LoVo (cell line): ENCODE results near the gene ZYX.

ENCODE experiments used
- DNase-seq: peaks from one replicate; pipeline ENCODE4 v3.0.0-alpha.2; 2016; ENCODE audit warnings: low spot score

The ZYX gene, protein sequence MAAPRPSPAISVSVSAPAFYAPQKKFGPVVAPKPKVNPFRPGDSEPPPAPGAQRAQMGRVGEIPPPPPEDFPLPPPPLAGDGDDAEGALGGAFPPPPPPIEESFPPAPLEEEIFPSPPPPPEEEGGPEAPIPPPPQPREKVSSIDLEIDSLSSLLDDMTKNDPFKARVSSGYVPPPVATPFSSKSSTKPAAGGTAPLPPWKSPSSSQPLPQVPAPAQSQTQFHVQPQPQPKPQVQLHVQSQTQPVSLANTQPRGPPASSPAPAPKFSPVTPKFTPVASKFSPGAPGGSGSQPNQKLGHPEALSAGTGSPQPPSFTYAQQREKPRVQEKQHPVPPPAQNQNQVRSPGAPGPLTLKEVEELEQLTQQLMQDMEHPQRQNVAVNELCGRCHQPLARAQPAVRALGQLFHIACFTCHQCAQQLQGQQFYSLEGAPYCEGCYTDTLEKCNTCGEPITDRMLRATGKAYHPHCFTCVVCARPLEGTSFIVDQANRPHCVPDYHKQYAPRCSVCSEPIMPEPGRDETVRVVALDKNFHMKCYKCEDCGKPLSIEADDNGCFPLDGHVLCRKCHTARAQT

DNA sequence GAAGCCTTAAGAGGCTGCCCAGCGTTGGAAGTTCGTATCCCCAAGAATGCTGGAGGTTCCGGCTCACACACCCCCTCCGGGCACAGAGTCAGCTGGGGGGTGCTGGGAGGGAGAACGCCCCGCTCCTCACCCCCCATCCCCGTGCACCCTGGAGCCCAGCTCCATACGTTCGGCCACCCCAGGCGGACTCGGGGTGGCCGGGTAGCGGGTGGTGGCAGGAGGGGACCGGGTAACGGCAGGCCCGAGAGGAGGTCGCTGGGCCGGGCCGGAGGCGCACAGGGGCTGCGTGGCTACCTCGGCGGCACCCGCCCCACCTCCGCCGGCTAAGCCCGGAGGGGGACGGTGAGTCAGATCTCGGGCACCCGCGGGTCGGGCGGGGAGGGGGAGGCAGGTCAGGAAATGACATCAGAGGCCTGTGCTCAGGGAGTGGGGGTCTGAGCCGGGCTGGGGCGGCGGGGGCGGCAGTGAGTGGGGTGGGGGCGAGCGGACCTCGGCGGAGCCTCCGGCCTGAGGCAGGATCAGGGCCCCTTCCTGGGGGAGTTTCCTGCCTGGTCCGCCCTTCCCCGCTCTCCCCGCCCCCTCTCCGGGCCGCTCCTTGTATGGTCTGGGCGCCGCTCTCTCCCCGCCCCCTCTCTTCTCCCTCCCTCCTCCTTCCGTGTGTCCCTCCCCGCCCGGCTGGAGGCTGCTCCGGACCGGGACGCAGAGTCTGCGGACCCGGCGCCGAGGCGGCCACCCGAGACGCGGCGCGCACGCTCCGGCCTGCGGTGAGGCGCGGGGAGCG lies at the start of gene ZYX:
ZYX (plus strand) TSS at position 700 of the 781 bp plus-strand sequence. CDS start 227 bp downstream, outside the sequence.
- peak; percentile 95 for DNase-seq

DNA sequence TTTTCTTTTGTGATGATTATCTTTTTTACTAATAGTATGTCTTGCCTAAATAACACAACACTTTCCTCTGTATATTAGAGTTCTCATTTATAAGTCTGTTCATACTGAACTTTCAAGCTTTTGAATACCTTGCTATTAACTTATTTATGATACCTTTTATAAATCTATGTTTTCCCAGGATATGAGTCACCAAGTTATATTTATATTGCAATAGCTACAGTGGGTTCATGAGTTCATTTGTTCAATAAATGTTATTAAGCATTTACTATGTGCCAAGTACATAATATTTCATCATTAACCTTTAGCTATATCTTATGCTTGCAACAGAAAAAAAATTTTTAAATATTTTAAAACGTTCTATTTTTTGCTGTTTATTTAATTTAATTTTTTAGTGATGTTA lies 46.9 kb upstream of the ZYX start:
- no peak for DNase-seq

DNA sequence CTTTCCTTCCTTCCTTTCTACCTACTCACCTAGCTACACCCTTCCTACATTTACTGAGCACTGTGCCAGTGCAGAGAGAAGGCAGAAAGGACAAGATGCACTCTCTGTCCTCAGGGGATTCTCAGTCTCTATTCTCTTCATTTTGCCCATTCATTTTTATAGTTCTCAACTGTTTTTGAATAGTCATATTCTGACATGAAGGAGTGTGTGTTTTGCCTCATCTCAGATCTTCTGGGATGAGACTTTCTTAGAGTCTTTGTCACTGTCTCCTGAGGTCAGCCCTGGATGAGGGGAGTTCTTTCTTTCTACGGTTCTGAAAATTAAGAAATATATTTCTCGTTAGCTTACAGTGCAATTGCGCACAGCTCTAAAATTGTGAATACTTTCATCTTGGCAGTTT lies 43.9 kb upstream of the ZYX start:
- no peak for DNase-seq

DNA sequence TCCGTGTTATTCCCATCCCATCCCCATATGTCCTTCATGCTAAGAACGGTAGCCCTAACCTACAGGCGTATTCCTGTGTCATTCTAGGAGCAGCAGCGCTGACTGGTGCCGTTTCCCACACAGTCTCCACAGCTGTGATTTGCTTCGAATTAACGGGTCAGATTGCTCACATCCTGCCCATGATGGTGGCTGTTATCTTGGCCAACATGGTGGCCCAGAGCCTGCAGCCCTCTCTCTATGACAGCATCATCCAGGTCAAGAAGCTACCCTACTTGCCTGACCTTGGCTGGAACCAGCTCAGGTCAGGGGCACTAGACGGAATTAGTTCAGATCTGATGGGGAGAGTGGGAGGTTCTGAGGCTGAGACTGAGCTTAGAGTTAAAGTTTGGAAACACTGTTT lies 39.3 kb upstream of the ZYX start:
- no peak for DNase-seq

DNA sequence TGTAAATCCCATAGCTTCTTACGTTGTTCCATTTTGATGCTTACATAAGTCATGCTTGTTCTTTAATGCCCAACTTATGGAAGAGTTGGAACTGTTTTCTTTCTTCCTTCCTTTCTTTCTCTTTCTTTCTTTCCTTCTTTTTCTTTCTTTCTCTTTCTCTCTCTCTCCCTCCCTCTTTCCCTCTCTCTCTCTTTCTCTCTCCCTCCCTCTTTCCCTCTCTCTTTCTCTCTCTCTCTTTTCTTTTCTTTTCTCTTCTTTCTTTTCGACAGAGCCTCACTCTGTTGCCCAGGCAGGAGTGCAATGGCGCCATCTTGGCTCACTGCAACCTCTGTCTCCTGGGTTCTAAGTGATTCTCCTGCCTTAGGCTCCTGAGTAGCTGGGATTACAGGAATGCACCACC lies 37.5 kb upstream of the ZYX start:
- DNase-seq = no peak

DNA sequence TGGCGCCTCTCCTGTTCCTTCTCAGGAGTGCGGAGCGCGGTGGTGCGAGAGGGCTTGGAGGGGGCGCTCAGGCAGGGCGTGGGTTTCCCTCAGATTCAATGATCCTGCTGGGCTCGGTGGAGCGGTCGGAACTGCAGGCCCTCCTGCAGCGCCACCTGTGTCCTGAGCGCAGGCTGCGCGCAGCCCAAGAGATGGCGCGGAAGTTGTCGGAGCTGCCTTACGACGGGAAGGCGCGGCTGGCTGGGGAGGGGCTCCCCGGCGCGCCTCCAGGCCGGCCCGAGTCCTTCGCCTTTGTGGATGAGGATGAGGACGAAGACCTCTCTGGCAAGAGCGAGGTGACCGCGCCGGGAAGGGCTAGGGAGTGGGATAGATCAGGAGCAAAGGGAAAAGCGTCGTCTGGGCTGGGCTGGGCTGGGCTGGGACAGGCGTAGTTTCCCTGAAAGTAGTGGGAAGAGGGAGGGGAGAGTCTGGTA lies 35.7 kb upstream of the ZYX start:
- DNase-seq = peak; percentile 56

DNA sequence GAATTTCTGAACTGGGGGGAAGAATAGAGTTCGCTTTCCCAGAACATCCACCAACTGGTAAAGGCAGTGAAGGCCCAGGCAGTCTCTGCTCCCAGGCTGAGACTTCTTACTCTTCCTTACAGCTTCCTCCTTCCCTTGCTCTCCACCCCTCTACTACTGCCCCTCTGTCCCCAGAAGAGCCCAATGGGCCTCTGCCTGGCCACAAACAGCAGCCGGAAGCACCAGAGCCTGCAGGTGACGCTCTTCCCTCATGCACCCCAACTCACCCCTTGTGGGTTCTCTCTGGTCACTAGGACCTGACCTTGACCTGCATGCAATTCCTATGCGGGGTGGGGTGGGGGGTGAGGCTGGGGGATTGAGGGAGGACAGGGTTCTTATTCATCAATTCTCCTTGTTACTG lies 35.1 kb upstream of the ZYX start:
- DNase-seq = no peak

DNA sequence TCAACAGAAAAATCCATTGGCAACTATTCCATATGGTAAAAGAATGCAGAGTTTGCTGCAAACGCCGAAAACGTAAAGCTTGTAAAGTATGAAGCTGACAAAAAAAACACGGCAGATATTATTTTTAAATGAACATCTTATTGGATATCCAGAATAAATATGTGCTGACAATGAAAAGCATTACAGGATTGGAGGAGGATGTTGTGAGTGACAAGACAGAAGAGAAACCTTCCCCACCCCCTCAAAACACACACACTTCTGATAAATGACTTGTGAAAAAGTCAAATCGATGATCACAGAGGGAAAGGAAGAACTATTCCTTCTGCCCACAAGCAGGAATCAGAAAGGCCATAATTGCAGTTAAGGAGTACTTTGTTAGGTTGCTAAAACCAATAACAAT lies 33.2 kb upstream of the ZYX start:
- DNase-seq = no peak

DNA sequence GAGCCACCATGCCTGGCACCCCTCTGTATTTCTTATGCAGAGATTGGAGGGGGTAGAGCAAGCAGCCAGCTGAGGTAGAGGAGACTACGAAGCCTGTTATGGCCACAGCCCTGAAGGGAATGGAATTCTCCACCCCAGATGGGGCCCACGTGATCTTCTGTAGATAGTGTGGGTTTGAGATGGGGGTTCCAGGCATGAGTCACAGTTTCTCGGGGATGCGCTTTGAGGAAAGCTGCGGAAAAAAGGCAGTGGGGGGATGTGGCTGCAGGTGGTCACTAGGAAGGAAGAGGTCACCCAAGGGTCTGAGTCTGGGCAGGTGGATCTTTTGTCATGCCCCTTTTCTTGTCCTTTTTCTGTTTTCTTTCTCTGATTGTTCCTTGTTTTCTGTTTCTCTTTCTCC lies 30.1 kb upstream of the ZYX start:
- no peak for DNase-seq

DNA sequence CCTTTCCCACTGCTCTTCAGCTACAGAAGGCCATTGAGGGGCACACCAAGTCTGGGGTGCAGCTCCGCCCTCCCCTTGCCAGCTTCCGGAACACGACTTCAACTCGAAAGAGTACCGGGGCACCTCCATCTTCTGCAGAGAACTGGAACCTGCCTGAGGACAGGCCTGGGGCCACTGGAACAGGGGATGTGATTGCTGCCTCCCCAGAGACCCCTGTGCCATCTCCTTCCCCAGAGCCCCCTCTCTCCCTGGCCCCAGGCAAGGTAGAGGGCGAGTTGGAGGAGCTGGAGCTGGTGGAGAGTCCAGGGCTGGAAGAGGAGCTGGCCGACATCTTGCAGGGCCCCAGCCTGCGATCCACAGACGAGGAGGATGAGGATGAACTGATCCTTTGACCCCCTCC lies 29.6 kb upstream of the ZYX start:
- DNase-seq = no peak

DNA sequence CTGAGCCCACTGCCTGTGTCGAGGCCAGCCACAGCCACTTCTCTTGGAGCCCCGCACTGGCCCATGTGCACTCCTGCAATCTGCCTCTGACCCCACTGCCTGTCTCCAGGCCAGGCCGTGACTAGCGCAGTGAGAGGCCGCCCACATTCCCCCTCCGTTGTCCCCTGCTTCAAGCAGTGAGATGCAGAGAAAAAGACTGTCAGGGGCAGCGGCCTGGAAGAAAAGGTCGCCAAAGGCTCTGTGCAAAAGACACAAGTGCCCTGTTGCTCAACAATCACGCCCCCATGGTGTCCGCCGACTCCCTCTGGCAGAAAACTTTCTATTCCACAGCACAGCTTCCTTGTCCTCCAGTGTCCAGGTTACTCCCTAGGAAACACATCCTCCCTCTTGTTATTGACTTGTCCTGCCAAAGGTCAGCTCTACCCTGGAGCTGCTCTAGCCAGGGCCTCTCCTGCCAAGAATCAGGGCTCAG lies 28.6 kb upstream of the ZYX start:
- no peak for DNase-seq

DNA sequence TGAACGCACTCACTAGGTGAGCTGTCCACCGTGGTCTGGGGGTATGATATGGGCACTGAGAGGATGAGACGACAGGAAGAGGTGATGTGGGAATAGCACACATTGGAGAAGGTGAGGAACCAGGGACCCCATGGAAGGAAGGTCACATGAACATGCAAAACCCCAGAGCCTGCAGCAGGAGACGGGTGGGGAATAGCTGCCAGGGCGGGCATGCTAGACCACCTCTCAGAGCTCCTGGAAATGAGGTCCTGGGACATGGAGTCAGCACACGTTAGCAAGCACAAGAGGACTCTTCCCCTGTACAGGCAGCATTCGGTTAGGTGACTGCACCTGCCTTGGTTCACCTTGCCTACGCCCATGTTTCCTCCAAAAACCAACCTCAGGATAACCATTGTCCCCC lies 26.8 kb upstream of the ZYX start:
- DNase-seq = no peak

DNA sequence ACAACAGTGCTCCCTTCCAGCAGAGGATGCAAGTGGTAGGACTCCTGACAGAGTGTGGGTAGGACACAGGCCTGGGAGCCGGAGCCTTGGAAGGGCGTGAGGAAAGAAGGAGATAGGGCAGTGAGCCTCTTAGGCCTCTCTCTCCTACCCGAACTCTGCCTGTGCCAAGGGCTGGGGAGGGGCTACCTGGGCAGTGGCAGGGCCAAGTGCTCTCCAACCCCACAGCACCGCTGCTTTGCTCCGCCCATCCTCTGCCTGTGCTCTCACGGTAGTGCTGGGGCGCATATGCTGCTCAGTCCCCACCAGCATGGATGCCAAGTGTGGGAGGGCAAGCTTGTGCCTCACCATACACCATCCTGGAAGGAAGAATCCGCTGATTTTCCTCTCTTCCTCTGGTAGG lies 26.2 kb upstream of the ZYX start:
- DNase-seq = no peak

DNA sequence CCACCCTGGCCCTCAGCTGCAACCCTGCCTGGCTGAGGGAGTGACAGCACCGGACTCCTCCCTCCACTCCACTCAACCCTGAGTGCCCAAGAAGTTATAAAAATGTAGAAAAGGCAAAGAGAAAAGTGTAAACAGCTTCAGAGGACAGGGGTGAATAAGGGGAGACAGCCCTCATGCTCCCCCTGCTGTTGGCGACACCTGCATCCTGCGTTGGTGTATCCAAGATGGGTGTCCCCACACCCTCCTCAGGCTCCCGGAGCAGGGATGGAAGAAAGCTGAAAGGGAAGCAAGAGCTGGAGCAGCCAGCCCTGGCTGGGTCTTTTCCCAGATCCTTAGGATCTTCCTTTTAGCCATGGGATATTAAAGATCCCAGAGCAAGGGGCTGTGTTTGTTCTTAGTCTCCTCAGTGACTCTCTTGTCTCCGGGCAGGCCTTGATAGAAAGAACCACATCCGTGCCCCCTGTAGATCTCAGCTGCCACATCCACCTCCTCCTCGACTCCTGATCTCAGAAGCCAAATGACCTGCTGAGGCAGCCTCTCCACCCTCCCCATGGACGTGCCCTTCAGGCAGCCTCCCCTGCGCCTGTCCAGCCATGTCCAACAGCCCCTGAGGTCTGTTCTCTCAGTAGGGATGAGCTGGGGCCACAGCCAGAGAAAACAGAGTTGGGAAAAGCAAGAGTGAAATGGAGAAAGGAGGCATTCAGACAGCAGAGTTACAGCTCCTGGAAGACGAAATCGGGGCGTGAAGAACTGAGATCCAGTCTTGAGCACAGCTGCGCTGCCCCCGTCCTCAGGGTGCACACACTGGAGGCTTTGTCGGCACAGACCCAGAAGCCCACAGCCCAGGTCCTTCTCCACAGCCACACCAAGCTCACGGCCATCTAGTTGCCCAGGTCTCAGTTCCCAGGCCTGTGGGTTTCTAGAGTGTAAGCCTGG lies 25.4 kb upstream of the ZYX start:
- DNase-seq = no peak

DNA sequence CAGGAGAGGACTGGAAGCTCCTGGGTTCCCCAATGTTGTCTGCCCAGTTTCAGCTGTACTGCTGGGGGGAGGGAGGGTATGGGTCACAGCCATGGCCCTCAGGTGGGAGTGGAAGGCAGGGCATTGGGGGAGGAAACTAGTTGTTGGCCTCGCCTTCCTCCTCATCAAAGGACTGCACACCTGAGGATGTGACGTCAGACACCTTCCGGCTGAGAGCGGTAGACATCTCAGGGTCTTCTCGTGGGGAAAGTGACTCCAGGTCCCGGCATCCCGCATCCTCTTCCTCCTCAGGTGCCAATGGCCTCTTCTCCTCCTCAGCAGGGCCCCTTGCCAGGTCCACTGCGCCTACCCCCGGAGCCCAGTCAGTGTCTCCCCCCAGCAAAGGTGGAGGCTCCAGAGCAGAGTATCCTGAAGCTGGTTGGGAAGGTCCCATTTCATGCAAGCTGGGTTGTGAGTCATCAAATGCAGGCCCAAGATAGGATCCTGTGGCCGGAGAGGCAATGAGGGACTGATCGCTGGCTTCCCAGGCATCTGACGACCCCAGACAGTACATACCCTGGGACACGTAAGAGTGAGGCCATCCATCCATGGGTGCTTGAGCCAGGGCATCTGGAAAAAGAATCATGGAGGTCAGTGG lies 24.6 kb upstream of the ZYX start:
- DNase-seq = no peak

DNA sequence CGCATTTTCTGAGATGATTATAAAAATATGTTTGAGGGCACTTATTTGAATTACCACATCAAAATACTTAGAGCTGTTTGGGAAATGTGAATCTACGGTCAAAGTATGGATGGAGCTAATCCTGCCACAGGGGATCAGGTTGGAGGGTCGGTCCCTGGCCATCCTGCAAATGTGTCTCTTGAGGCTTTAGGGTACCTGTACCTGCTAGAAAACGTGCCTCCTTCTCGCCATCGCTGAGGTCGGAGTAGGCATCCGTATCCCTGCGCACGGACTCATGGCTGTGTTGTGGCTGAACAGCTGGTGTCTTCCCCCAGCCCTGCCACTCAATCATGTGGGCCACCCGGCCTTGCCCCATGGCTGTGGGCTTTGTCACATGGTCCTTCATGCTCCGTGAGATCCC lies 22.5 kb upstream of the ZYX start:
- DNase-seq = no peak

DNA sequence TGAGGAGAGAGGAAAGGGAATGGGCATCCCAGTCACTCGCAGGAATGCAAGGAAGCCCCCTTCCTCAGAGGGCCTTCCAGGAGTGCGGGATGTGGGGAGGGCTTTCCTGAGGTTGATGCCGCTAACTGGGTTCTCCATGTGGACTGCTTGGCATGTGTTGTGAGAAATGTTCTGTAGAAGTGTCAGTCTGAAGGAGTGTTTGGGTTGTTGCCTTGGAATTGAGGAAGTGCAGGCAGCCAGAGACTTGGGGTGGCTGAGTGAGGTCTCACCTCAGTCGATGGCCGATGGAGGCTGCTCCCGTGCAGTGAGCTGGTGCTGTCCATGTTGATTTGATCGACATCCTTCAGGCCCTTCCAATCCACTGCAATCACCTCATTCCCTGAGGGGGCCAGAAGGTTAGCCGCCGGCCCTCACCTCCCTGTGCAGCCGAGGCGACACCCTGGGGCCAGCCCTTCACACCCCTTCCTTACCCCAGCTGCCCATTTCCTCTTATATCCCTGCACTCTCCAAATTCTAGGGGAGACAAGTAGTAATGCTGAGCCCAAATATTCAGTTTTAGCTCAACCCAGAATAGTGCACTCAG lies 21.3 kb upstream of the ZYX start:
- DNase-seq = no peak

DNA sequence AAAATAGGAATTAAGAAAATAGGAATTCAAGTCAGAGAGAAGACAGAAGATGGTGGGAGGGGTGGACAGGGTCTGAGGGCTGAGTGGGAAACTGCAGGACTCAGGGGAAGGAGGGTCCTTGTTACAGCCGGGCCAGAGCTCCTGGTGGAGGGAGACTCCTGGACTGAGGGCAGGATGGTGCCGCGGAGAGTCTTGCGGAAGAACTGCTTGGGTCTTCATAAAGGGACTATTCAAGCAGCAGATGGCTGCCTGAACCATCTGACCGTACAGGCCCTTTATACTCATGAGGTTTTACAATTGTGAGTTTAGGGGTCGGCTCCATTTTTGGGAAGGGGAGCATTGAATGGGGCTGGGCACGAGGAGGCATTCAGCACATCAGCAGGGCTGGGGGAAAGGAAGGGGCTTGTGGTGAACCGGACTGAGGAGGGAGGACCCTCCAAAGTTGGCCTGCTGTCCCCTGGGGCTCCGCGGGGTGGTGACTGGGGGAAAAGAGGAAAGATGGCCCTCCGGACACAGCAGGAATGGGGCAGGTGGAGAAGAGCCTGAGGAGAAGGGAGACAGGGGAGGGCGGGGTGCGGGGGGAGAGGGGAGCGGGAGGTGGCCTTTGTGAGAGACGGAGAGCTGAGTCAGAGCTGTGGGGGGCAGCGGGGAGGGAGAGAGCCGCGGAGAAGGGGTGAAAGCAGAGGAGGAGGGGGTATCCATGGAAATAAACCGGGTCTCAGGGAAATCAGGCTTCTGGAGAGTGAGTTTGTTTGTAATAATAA lies 20.2 kb upstream of the ZYX start:
- no peak for DNase-seq

DNA sequence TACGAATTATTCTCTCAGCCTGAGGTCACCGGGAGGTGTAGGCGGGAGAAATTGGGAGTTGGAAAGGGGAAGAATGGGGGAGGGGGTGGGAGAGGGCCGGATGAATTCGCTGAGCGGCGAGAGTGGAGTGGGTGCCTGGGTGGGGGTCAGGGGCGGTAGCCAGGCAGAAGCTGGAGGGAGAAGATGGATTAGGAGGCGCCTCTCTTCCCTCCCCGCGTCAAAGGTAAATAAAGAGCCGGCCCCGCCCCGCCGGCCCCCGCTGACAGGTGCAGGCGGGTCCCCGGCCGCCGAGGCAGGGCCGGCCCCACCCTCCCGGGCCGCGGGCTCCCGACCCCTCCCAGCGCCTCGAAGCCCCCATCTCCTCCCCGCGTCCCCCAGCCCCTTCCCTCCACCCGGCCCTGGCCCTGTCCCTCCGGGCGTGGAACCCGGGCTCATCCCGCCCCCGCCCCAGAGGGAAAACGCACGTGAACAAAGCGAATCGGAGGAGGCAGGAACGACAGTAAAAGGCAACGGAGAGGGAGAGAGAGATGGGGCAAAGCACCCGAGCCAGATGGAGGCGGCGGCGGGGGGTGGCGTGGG lies 19.5 kb upstream of the ZYX start:
- no peak for DNase-seq
